Peyer's patch (tissue), 4 donors: ENCODE results near the gene USP24. TPM values are rescaled to one million over a fixed set of nuclear protein-coding genes. Genes with fewer than 3 reads are reported as not detected.
"Not testable (repeated sequence)": the region's sequence is repeated elsewhere in the genome, so short reads cannot be mapped to it uniquely, and the experiment has no call there.

Experiments
- DNase-seq, 3 donors: peaks; one replicate each; pipeline ENCODE4 v3.0.0-alpha.2; 2017 to 2019
- H3K27ac ChIP-seq, 4 donors: fragments of 200-600 bp; sonication (generic); one replicate each; pipeline ENCODE4 v1.5.1; 2016 to 2019
- H3K27me3 ChIP-seq, 2 donors: fragments of 200-600 bp; sonication (generic); one replicate each; pipeline ENCODE4 v1.5.1; 2019
- H3K36me3 ChIP-seq, 3 donors: fragments of 200-600 bp; sonication (generic); one replicate each; pipeline ENCODE4 v1.5.1; 2016 to 2019
- H3K4me1 ChIP-seq, 4 donors: fragments of 200-600 bp; sonication (generic); one replicate each; pipeline ENCODE4 v1.5.1; 2016 to 2019
- H3K4me3 ChIP-seq, 4 donors: fragments of 200-600 bp; sonication (generic); 1 replicate in 3 of 4; 2 replicates in 1 of 4; pipeline ENCODE4 v1.5.1; 2016 to 2019; ENCODE audit warnings: mild to moderate bottlenecking in 1 of 4
- H3K9me3 ChIP-seq, 4 donors: fragments of 200-600 bp; sonication (generic); one replicate each; pipeline ENCODE4 v1.5.1; 2016 to 2019; ENCODE audit warnings: mild to moderate bottlenecking in 1 of 4
- CTCF ChIP-seq, 6 experiments: fragments of 450-650 bp in 4 of 6; fragments of 200-600 bp in 2 of 6; sonication (generic) in 1 of 6; IDR thresholded peaks; one replicate each; pipeline ENCODE4 v1.5.1; 2017 to 2019; ENCODE audit warnings: antibody characterized with exemption in 6 of 6, mild to moderate bottlenecking in 3 of 6, moderate library complexity in 1 of 6
- POLR2A ChIP-seq, 2 donors: fragments of 450-650 bp; IDR thresholded peaks; one replicate each; pipeline ENCODE4 v1.5.1; 2017; ENCODE audit warnings: antibody characterized with exemption in 2 of 2, mild to moderate bottlenecking in 2 of 2, moderate library complexity in 2 of 2
- small RNA-seq, 2 donors: library from RNA; depleted of rRNA; stranded (forward); fragments of <200 nt; gene quantifications; one replicate each; pipeline ENCODE3, GENCODE V24; 2016
- total RNA-seq, 4 donors: library from RNA; depleted of rRNA; stranded (reverse); fragments of >200 nt; gene quantifications; one replicate each; pipeline ENCODE4 v1.1.0, GENCODE V29; 2016

Gene USP24
- total RNA-seq, 4 donors from 2014 or later: 37.1 to 130 (median 47.0) TPM

GRCh38 chr1:55034476-55035133, 180.6 kb downstream of the USP24 start:
- TF ChIP-seq POLR2A (IDR thresholded peaks at IDR 0.05) (no peak), CTCF (IDR thresholded peaks at IDR 0.05) (no peak)
- peaks cover 0 to 8% (median 0%) of the 10 kb centered on the region in 4 donors for H3K4me1 ChIP-seq
- H3K27me3 ChIP-seq: no peaks in the 10 kb centered on the region
- no peaks in the 10 kb centered on the region for H3K9me3 ChIP-seq
- DNase-seq: no peak
- H3K4me3 ChIP-seq: no peak overlapping the region
- H3K27ac ChIP-seq: no peak overlapping the region
- H3K36me3 ChIP-seq: no peaks in the 10 kb centered on the region

- H3K27ac ChIP-seq: no peak overlapping the region
- H3K9me3 ChIP-seq: no peaks in the 10 kb centered on the region
- no peaks in the 10 kb centered on the region for H3K36me3 ChIP-seq
- H3K27me3 ChIP-seq: no peaks in the 10 kb centered on the region
- no peak for TF ChIP-seq POLR2A (IDR thresholded peaks at IDR 0.05)
- no peak for TF ChIP-seq CTCF (IDR thresholded peaks at IDR 0.05)
- H3K4me1 ChIP-seq: no peaks in the 10 kb centered on the region
- no peak for DNase-seq
- H3K4me3 ChIP-seq: no peak overlapping the region
These were observed 181.9 kb downstream of the USP24 start for GRCh38 chr1:55033265-55033614.

- H3K4me3 ChIP-seq, H3K4me1 ChIP-seq, H3K27me3 ChIP-seq, DNase-seq, H3K36me3 ChIP-seq, H3K27ac ChIP-seq, H3K9me3 ChIP-seq: not testable (repeated sequence)
These were observed 184.1 kb downstream of the USP24 start for GRCh38 chr1:55031098-55031497.

- not testable (repeated sequence) for H3K36me3 ChIP-seq, H3K27me3 ChIP-seq, H3K4me1 ChIP-seq, H3K4me3 ChIP-seq, H3K27ac ChIP-seq, H3K9me3 ChIP-seq, DNase-seq
These were observed 188.5 kb downstream of the USP24 start for GRCh38 chr1:55026682-55027081.

GRCh38 chr1:55024163-55024562, 191.0 kb downstream of the USP24 start:
- H3K9me3 ChIP-seq, H3K27ac ChIP-seq, H3K36me3 ChIP-seq, H3K4me3 ChIP-seq, H3K27me3 ChIP-seq, DNase-seq, H3K4me1 ChIP-seq: not testable (repeated sequence)

- peaks cover 0 to 5% (median 0%) of the 10 kb centered on the region in 4 donors for H3K4me1 ChIP-seq
- no peak for TF ChIP-seq POLR2A (IDR thresholded peaks at IDR 0.05)
- peak in 5 of 6 experiments; percentile 10 to 99 (median 93) for TF ChIP-seq CTCF (IDR thresholded peaks at IDR 0.05)
- H3K9me3 ChIP-seq: no peaks in the 10 kb centered on the region
- no peaks in the 10 kb centered on the region for H3K27me3 ChIP-seq
- no peaks in the 10 kb centered on the region for H3K36me3 ChIP-seq
- H3K4me3 ChIP-seq: no peak overlapping the region
- DNase-seq: peak; percentile 45 to 93 (median 92)
- no peak overlapping the region for H3K27ac ChIP-seq
These were observed 193.1 kb downstream of the USP24 start for GRCh38 chr1:55021942-55022546.

- Histone ChIP-seq H3K4me1 (peaks cover 0 to 5% (median 0%) of the 10 kb centered on the region in 4 donors), H3K27ac (no peak overlapping the region), H3K9me3 (no peaks in the 10 kb centered on the region), H3K36me3 (no peaks in the 10 kb centered on the region), H3K27me3 (no peaks in the 10 kb centered on the region), H3K4me3 (no peak overlapping the region)
- DNase-seq: no peak
- no peak for TF ChIP-seq CTCF (IDR thresholded peaks at IDR 0.05)
- TF ChIP-seq POLR2A (IDR thresholded peaks at IDR 0.05): no peak
These were observed 196.8 kb downstream of the USP24 start for GRCh38 chr1:55018395-55018794.

Small RNA genes within 50 kb of the gene (small RNA-seq; reads per million reads assigned to genes)
- gene MIR4422: 0 reads per million in 2 donors

Other genes with a start within 250 kb of the USP24 start
- gene TMEM61, start 234.7 kb downstream of the USP24 start, total RNA-seq: 10 to 100 TPM in 2 of 4 donors, 1 to 10 TPM in 2; 6.6 to 13.9 (median 9.3) TPM
- not detected for gene BSND, start 216.4 kb downstream of the USP24 start, total RNA-seq
- gene PCSK9, start 175.8 kb downstream of the USP24 start, total RNA-seq: 10 to 100 TPM in 2 of 4 donors, 1 to 10 TPM in 2; 3.5 to 18.4 (median 8.5) TPM